Amygdala (tissue), 56 donors: ENCODE measurements around the gene TMPRSS11B.
"Not testable (repeated sequence)": the region's sequence is repeated elsewhere in the genome, so short reads cannot be mapped to it uniquely, and the experiment has no call there.

ENCODE experiments used
- DNase-seq, 56 donors: peaks; one replicate each; lab custom pipeline; 2025; lab: John Stamatoyannopoulos, UW

The TMPRSS11B gene

GRCh38 chr4:68245594-68245993, at the start of gene TMPRSS11B:
TSS of gene TMPRSS11B (minus strand) at chr4:68245694. CDS start at chr4:68245558, 136 bp downstream.
- DNase-seq, result no peak

GRCh38 chr4:68291256-68291655, 45.8 kb upstream of the TMPRSS11B start:
- DNase-seq, result no peak

GRCh38 chr4:68288393-68288740, 42.9 kb upstream of the TMPRSS11B start:
- DNase-seq, result no peak

- DNase-seq, result no peak
These were observed 42.4 kb upstream of the TMPRSS11B start for GRCh38 chr4:68287704-68288392.

- DNase-seq, result no peak
These were observed 38.2 kb upstream of the TMPRSS11B start for GRCh38 chr4:68283714-68284113.

GRCh38 chr4:68283095-68283494, 37.6 kb upstream of the TMPRSS11B start:
- no peak for DNase-seq

GRCh38 chr4:68281796-68282740, 36.6 kb upstream of the TMPRSS11B start:
- DNase-seq, result not testable (repeated sequence)

GRCh38 chr4:68278029-68278428, 32.5 kb upstream of the TMPRSS11B start:
- DNase-seq, result no peak

- no peak for DNase-seq
These were observed 32.1 kb upstream of the TMPRSS11B start for GRCh38 chr4:68277627-68278026.

GRCh38 chr4:68272860-68273259, 27.4 kb upstream of the TMPRSS11B start:
- no peak for DNase-seq

GRCh38 chr4:68272380-68272779, 26.9 kb upstream of the TMPRSS11B start:
- DNase-seq, result no peak

GRCh38 chr4:68271851-68272357, 26.4 kb upstream of the TMPRSS11B start:
- DNase-seq, result peak in 3 of 56 donors; percentile 2 to 23 (median 2)

- DNase-seq, result no peak
These were observed 22.0 kb upstream of the TMPRSS11B start for GRCh38 chr4:68267433-68267944.

- DNase-seq, result no peak
These were observed 19.5 kb upstream of the TMPRSS11B start for GRCh38 chr4:68264875-68265565.

GRCh38 chr4:68259191-68259590, 13.7 kb upstream of the TMPRSS11B start:
- DNase-seq, result no peak

- no peak for DNase-seq
These were observed 12.2 kb upstream of the TMPRSS11B start for GRCh38 chr4:68257719-68258118.

- no peak for DNase-seq
These were observed 10.8 kb upstream of the TMPRSS11B start for GRCh38 chr4:68256284-68256683.

- DNase-seq, result no peak
These were observed 4.8 kb upstream of the TMPRSS11B start for GRCh38 chr4:68250151-68250930.

GRCh38 chr4:68249434-68249833, 3.9 kb upstream of the TMPRSS11B start:
- DNase-seq, result no peak

- DNase-seq, result no peak
These were observed 4.9 kb downstream of the TMPRSS11B start for GRCh38 chr4:68240620-68241019.
